Activated naive CD8-positive, alpha-beta T cell (primary cell): ENCODE data around the gene TBC1D5.
"Not testable (repeated sequence)": the region's sequence is repeated elsewhere in the genome, so short reads cannot be mapped to it uniquely, and the experiment has no call there.

Experiments used
- H3K27ac Mint-ChIP-seq: one replicate; pipeline ENCODE4 v1.8.0; 2021; ENCODE audit warnings: mixed read lengths
- H3K27me3 Mint-ChIP-seq: one replicate; pipeline ENCODE4 v1.8.0; 2021; ENCODE audit warnings: mixed read lengths
- H3K36me3 Mint-ChIP-seq: one replicate; pipeline ENCODE4 v1.8.0; 2021; ENCODE audit warnings: mixed read lengths
- H3K4me1 Mint-ChIP-seq: one replicate; pipeline ENCODE4 v1.8.0; 2021; ENCODE audit warnings: low read depth, mixed read lengths
- H3K4me3 Mint-ChIP-seq: one replicate; pipeline ENCODE4 v1.8.0; 2021; ENCODE audit warnings: mild to moderate bottlenecking, mixed read lengths
- H3K9me3 Mint-ChIP-seq: one replicate; pipeline ENCODE4 v1.8.0; 2021; ENCODE audit warnings: low read depth, mixed read lengths

TBC1D5 gene

GRCh38 chr3:17631609-17632008 is 110.8 kb downstream of the TBC1D5 start:
- no peaks in the 10 kb centered on the region for H3K27me3 Mint-ChIP-seq
- H3K4me3 Mint-ChIP-seq: no peak overlapping the region
- H3K27ac Mint-ChIP-seq: no peak overlapping the region
- no peaks in the 10 kb centered on the region for H3K9me3 Mint-ChIP-seq
- peaks cover 22% of the 10 kb centered on the region for H3K4me1 Mint-ChIP-seq
- H3K36me3 Mint-ChIP-seq: peaks cover 11% of the 10 kb centered on the region

GRCh38 chr3:17629400-17629799 is 113.0 kb downstream of the TBC1D5 start:
- Mint-ChIP-seq H3K9me3 (no peaks in the 10 kb centered on the region), H3K36me3 (peaks cover 9% of the 10 kb centered on the region), H3K4me1 (peaks cover 21% of the 10 kb centered on the region), H3K27me3 (no peaks in the 10 kb centered on the region), H3K27ac (no peak overlapping the region), H3K4me3 (no peak overlapping the region)

GRCh38 chr3:17626395-17626794 is 116.0 kb downstream of the TBC1D5 start:
- H3K27me3 Mint-ChIP-seq: no peaks in the 10 kb centered on the region
- no peaks in the 10 kb centered on the region for H3K9me3 Mint-ChIP-seq
- H3K27ac Mint-ChIP-seq: no peak overlapping the region
- peaks cover 9% of the 10 kb centered on the region for H3K4me1 Mint-ChIP-seq
- peaks cover 11% of the 10 kb centered on the region for H3K36me3 Mint-ChIP-seq
- H3K4me3 Mint-ChIP-seq: no peak overlapping the region

- Mint-ChIP-seq H3K27me3 (no peaks in the 10 kb centered on the region), H3K4me3 (no peak overlapping the region), H3K36me3 (peaks cover 15% of the 10 kb centered on the region), H3K4me1 (peaks cover 5% of the 10 kb centered on the region), H3K9me3 (no peaks in the 10 kb centered on the region), H3K27ac (no peak overlapping the region)
Measured at GRCh38 chr3:17625133-17625532, 117.3 kb downstream of the TBC1D5 start.

- Mint-ChIP-seq H3K4me1 (peaks cover 5% of the 10 kb centered on the region), H3K4me3 (no peak overlapping the region), H3K27ac (no peak overlapping the region), H3K9me3 (no peaks in the 10 kb centered on the region), H3K27me3 (no peaks in the 10 kb centered on the region), H3K36me3 (peaks cover 15% of the 10 kb centered on the region)
Measured at GRCh38 chr3:17623464-17623863, 119.0 kb downstream of the TBC1D5 start.

- no peaks in the 10 kb centered on the region for H3K4me1 Mint-ChIP-seq
- no peak overlapping the region for H3K27ac Mint-ChIP-seq
- H3K36me3 Mint-ChIP-seq: peaks cover 27% of the 10 kb centered on the region
- no peak overlapping the region for H3K4me3 Mint-ChIP-seq
- no peaks in the 10 kb centered on the region for H3K9me3 Mint-ChIP-seq
- H3K27me3 Mint-ChIP-seq: no peaks in the 10 kb centered on the region
Measured at GRCh38 chr3:17619968-17620367, 122.5 kb downstream of the TBC1D5 start.

- not testable (repeated sequence) for H3K27me3 Mint-ChIP-seq, H3K4me3 Mint-ChIP-seq, H3K27ac Mint-ChIP-seq, H3K4me1 Mint-ChIP-seq
- Mint-ChIP-seq H3K9me3 (peaks cover 11% of the 10 kb centered on the region), H3K36me3 (peaks cover 35% of the 10 kb centered on the region)
Measured at GRCh38 chr3:17613017-17613416, 129.4 kb downstream of the TBC1D5 start.

- H3K27ac Mint-ChIP-seq: no peak overlapping the region
- H3K4me3 Mint-ChIP-seq: no peak overlapping the region
- H3K36me3 Mint-ChIP-seq: peaks cover 23% of the 10 kb centered on the region
Measured at GRCh38 chr3:17607905-17608304, 134.5 kb downstream of the TBC1D5 start.

GRCh38 chr3:17605934-17606333 is 136.5 kb downstream of the TBC1D5 start:
- Mint-ChIP-seq H3K4me1 (peaks cover 2% of the 10 kb centered on the region), H3K27ac (no peak overlapping the region), H3K9me3 (peaks cover 6% of the 10 kb centered on the region), H3K27me3 (no peaks in the 10 kb centered on the region), H3K4me3 (no peak overlapping the region), H3K36me3 (peaks cover 21% of the 10 kb centered on the region)

More at GRCh38 chr3:17607905-17608304, 134.5 kb downstream of the TBC1D5 start:
- no peaks in the 10 kb centered on the region for H3K27me3 Mint-ChIP-seq
- peaks cover 2% of the 10 kb centered on the region for H3K4me1 Mint-ChIP-seq
- peaks cover 3% of the 10 kb centered on the region for H3K9me3 Mint-ChIP-seq

- Mint-ChIP-seq H3K4me3 (no peak overlapping the region), H3K27ac (no peak overlapping the region), H3K27me3 (no peaks in the 10 kb centered on the region), H3K36me3 (peaks cover 21% of the 10 kb centered on the region), H3K9me3 (peaks cover 8% of the 10 kb centered on the region), H3K4me1 (peaks cover 2% of the 10 kb centered on the region)
Measured at GRCh38 chr3:17605032-17605431, 137.4 kb downstream of the TBC1D5 start.

- H3K27ac Mint-ChIP-seq: no peak overlapping the region
- H3K4me3 Mint-ChIP-seq: no peak overlapping the region
- H3K27me3 Mint-ChIP-seq: no peaks in the 10 kb centered on the region
- peaks cover 14% of the 10 kb centered on the region for H3K9me3 Mint-ChIP-seq
- peaks cover 20% of the 10 kb centered on the region for H3K36me3 Mint-ChIP-seq
- peaks cover 2% of the 10 kb centered on the region for H3K4me1 Mint-ChIP-seq
Measured at GRCh38 chr3:17602126-17602525, 140.3 kb downstream of the TBC1D5 start.

- Mint-ChIP-seq H3K4me1 (no peaks in the 10 kb centered on the region), H3K27ac (no peak overlapping the region), H3K27me3 (no peaks in the 10 kb centered on the region), H3K9me3 (peaks cover 21% of the 10 kb centered on the region), H3K4me3 (no peak overlapping the region), H3K36me3 (peaks cover 44% of the 10 kb centered on the region)
Measured at GRCh38 chr3:17592956-17593355, 149.5 kb downstream of the TBC1D5 start.

- Mint-ChIP-seq H3K4me3 (no peak overlapping the region), H3K4me1 (no peaks in the 10 kb centered on the region), H3K27ac (no peak overlapping the region), H3K9me3 (peaks cover 16% of the 10 kb centered on the region), H3K36me3 (peaks cover 35% of the 10 kb centered on the region), H3K27me3 (no peaks in the 10 kb centered on the region)
Measured at GRCh38 chr3:17590465-17590864, 152.0 kb downstream of the TBC1D5 start.

GRCh38 chr3:17589888-17590287 is 152.5 kb downstream of the TBC1D5 start:
- Mint-ChIP-seq H3K9me3 (peaks cover 16% of the 10 kb centered on the region), H3K4me3 (no peak overlapping the region), H3K36me3 (peaks cover 37% of the 10 kb centered on the region), H3K4me1 (no peaks in the 10 kb centered on the region), H3K27me3 (no peaks in the 10 kb centered on the region), H3K27ac (no peak overlapping the region)

GRCh38 chr3:17588422-17588821 is 154.0 kb downstream of the TBC1D5 start:
- Mint-ChIP-seq H3K27me3 (no peaks in the 10 kb centered on the region), H3K27ac (no peak overlapping the region), H3K9me3 (peaks cover 12% of the 10 kb centered on the region), H3K4me3 (no peak overlapping the region), H3K36me3 (peaks cover 28% of the 10 kb centered on the region), H3K4me1 (no peaks in the 10 kb centered on the region)

GRCh38 chr3:17585394-17586325 is 156.8 kb downstream of the TBC1D5 start:
- Mint-ChIP-seq H3K4me3 (no peak overlapping the region), H3K9me3 (peaks cover 6% of the 10 kb centered on the region), H3K36me3 (peaks cover 24% of the 10 kb centered on the region), H3K27ac (no peak overlapping the region), H3K27me3 (no peaks in the 10 kb centered on the region), H3K4me1 (peaks cover 1% of the 10 kb centered on the region)
